Measurements from ENCODE around the gene SH3PXD2A.
A peak's percentile ranks its signal among the peaks of the same experiment; 100 is the strongest.

The SH3PXD2A gene

GRCh38 chr10:103703941-103704919, 151.1 kb downstream of the SH3PXD2A start:
- DNase-seq (ENCODE audit: low spot score): no peak

GRCh38 chr10:103701380-103702222, 153.8 kb downstream of the SH3PXD2A start:
- no peak for DNase-seq (ENCODE audit: low spot score)

- DNase-seq (ENCODE audit: low spot score): no peak
Observed at GRCh38 chr10:103700436-103700715, 155.0 kb downstream of the SH3PXD2A start.

- no peak for DNase-seq (ENCODE audit: low spot score)
Observed at GRCh38 chr10:103699611-103700435, 155.6 kb downstream of the SH3PXD2A start.

- no peak for DNase-seq (ENCODE audit: low spot score)
Observed at GRCh38 chr10:103698266-103698665, 157.1 kb downstream of the SH3PXD2A start.

- DNase-seq (ENCODE audit: low spot score): no peak
Observed at GRCh38 chr10:103697787-103698186, 157.6 kb downstream of the SH3PXD2A start.

GRCh38 chr10:103696411-103697145, 158.8 kb downstream of the SH3PXD2A start:
- peak; percentile 69 for DNase-seq (ENCODE audit: low spot score)

GRCh38 chr10:103696094-103696410, 159.3 kb downstream of the SH3PXD2A start:
- no peak for DNase-seq (ENCODE audit: low spot score)

- DNase-seq (ENCODE audit: low spot score): no peak
Observed at GRCh38 chr10:103695584-103696005, 159.8 kb downstream of the SH3PXD2A start.

GRCh38 chr10:103693812-103694205, 161.6 kb downstream of the SH3PXD2A start:
- DNase-seq (ENCODE audit: low spot score): no peak

- DNase-seq (ENCODE audit: low spot score): peak; percentile 66
Observed at GRCh38 chr10:103692952-103693811, 162.2 kb downstream of the SH3PXD2A start.

- peak; percentile 63 for DNase-seq (ENCODE audit: low spot score)
Observed at GRCh38 chr10:103692436-103692951, 162.9 kb downstream of the SH3PXD2A start.

GRCh38 chr10:103691723-103692435, 163.5 kb downstream of the SH3PXD2A start:
- no peak for DNase-seq (ENCODE audit: low spot score)

GRCh38 chr10:103691267-103691666, 164.1 kb downstream of the SH3PXD2A start:
- no peak for DNase-seq (ENCODE audit: low spot score)

GRCh38 chr10:103690281-103690680, 165.1 kb downstream of the SH3PXD2A start:
- no peak for DNase-seq (ENCODE audit: low spot score)

- no peak for DNase-seq (ENCODE audit: low spot score)
Observed at GRCh38 chr10:103688491-103688890, 166.9 kb downstream of the SH3PXD2A start.

GRCh38 chr10:103687718-103688117, 167.7 kb downstream of the SH3PXD2A start:
- DNase-seq (ENCODE audit: low spot score): no peak

GRCh38 chr10:103687172-103687571, 168.2 kb downstream of the SH3PXD2A start:
- no peak for DNase-seq (ENCODE audit: low spot score)

- DNase-seq (ENCODE audit: low spot score): peak; percentile 86
Observed at GRCh38 chr10:103685880-103686669, 169.3 kb downstream of the SH3PXD2A start.

All from ecto neural progenitor cell (in vitro differentiated cells).